GM19025 (cell line): Measurements from ENCODE around the gene SARNP.
A peak's percentile ranks its signal among the peaks of the same experiment; 100 is the strongest.

Experiments
- ATAC-seq: cut with Tn5 transposase; IDR thresholded peaks from one replicate; pipeline ENCODE4 v1.9.1; 2021; ENCODE audit warnings: mild to moderate bottlenecking, low read depth, moderate library complexity; ENCODE audit not compliant: unreplicated experiment

The SARNP gene

DNA sequence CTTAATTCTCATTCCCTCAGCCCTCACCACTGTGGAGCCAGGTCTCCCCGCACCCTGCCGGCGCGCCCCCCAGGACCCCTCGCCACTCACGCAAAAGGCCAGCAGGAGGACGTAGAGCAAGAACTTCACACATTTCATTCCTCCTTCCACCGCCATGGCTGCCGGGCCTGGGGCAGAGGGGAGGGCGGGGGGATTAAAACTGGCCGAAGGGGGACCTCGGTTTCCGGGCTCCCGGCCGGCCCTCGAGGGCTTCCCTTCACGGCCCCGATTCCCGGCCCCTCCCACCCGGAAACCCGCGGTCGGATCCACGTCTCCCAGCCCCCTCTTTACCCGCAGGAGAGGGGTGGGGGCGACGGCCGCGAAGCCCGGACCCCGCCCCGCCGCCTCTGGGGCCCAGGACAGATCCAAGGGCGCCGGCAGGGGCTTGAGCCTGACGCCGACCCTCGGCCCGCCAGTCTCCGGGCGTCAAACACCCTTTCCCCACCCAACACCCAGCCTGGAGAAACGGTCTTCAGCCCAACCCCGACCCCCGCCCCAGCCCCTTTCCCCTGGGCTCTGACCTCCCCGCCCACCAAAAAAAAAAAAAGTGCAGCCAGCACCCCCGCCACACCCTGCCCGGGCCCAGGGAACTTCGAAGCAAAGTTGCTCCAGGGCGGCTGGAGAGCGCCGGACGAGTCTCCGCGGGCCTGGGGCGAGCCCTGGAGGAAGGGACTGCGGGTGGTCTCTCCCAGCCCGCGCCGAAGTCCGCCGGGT lies 89.2 kb downstream of the SARNP start:
- peak; percentile 15 for ATAC-seq

DNA sequence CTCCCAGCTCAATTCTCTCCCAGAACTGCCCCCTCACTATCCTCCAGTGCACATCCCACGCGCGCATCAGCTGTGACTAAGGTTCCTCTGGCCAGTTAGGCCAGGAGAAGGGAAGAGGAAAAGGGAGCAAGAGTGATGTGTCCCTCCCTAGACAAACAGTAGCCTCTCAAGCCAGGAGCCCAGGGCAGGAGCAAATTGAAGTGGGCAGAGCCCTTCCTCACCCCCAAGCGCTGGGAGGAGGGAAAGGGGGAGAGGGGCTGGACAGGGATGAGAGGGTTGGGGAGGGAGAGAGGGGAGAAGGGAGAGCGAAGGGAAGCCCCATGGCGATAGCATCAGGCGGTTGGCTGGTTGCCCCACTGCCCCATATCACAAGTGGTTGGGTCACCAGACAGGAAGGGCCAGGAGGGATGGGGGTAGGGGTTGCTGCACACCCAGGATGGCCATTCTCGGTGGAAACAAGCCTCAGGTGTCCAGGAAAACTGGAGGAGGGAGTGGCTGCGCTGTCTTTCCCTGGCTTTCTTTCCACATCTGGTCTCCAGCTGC lies 89.8 kb downstream of the SARNP start:
- ATAC-seq: no peak

DNA sequence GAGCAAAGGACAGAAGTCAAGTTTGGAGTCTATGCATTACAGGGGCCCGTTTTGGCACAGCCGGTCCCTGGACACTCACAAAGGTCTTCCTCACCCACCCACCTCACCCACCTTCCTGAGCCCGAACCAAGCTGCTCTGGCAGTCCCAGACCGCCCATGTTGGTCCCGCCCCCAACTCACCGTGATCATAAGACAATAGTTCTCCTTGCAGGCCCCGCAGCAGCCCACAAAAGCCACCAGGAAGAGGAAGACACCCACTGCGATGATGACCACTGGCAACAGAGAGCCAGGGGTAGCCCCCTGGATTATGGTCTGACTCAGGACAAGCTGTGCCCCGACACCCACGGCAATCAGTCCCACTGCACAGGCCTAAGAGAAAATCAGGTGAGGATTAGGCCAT lies 90.6 kb downstream of the SARNP start:
- ATAC-seq: no peak

DNA sequence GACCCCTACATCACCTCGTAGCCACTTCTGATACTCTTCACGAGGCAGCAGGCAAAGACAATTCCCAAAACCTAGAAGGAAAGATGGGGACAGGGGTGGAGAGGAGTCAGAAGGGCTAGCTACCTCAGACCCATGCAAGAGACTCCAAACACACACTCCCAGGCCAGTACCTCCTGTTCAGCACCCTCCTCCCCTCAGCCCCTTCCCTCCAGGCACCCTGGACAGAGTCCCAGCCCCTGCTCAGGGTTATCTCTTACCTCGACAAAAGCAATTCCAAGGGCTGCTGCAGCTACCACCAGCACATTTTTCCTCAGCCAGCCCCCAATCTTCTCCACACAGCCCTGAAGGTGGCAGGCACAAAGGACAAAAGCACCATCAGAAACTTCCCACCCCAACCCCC lies 92.0 kb downstream of the SARNP start:
- ATAC-seq: no peak

DNA sequence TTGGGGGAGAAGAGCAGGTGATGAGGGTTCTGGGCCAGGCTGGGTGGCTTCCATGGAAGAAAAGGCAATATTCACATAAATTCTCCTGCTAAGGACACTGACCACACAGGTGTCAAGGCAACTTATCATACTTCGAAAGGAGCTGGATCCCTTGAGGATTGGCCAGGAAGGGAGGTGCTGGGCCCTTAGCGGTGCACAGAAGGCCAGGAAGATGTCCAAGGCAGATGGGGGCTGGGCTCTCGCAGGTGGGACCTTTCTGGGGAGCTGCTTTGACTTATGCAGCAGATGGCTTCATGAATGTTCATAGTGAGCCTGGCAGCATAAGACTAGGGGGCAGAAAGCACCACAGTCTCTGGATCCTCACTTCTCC lies 92.6 kb downstream of the SARNP start:
- ATAC-seq: no peak

DNA sequence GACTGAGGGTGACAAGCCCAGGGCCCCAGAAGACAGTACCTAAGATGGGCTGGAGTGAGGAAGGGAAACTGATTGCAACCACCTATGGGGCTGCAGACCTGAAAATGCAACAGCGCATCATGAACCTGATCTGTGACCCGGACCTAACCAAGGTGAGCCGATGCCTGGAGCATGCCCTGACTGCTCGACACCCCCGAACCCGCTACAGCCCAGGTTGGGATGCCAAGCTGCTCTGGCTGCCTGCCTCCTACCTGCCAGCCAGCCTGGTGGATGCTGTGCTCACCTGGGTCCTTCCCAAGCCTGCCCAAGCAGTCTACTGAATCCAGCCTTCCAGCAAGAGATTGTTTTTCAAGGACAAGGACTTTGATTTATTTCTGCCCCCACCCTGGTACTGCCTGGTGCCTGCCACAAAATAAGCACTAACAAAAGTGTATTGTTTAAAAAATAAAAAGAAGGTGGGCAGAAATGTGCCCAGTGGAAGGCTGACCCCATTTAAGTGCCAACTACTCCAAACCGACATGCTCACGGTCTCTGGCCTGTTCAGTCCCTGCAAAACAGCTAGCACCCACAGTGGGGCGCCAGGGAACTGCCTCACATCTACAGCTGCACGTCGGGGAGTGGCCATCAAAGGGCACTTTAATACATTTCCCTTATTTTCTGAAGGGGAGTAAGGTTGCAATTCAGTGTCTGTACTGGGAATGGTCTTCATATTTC lies 93.1 kb downstream of the SARNP start:
- no peak for ATAC-seq

DNA sequence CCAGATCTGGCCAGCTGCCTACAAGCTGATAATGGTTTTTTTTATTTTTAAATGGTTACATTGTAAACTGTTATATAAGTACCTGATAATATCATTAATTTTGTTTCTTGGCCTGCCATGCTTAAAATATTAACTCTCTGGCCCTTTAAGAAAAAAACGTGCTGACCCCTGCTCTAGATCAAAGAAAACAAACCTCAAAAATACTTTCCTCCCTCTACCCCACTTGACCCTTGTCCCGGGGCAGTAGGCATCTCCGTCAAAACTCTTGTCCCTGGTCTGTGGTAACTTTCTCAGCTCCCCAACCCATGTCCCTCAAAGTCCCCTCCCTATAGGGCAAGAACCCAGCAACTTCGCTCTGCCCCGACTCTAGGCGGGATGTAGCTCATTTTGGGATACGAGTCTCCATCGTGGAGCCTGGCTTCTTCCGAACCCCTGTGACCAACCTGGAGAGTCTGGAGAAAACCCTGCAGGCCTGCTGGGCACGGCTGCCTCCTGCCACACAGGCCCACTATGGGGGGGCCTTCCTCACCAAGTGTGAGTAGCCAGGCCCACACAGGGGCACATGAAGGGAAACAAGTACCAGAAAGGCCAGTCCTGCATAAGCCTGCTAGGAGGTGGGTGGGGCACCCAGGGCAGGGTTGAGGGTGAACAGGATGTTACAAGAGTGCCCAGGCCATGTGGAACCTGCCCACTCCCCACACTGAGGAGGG lies 93.9 kb downstream of the SARNP start:
- ATAC-seq: no peak

DNA sequence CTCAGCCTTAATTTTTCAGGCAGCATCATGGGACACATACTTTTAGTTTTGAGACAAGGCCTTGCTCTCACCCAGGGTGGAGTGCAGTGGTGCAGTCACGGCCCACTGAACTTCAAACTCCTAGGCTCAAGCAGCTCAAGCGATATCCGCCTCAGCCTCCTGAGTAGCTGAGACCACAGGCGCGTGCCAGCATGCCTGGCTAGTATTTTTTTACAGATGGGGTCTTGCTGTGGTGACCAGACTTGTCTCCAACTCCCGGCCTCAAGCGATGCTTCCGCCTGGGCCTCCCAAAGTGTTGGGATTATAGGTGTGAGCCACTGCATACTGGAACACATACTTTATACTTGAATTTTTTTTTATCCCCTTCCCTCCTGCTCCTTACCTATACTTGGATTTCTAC lies 94.6 kb downstream of the SARNP start:
- no peak for ATAC-seq

DNA sequence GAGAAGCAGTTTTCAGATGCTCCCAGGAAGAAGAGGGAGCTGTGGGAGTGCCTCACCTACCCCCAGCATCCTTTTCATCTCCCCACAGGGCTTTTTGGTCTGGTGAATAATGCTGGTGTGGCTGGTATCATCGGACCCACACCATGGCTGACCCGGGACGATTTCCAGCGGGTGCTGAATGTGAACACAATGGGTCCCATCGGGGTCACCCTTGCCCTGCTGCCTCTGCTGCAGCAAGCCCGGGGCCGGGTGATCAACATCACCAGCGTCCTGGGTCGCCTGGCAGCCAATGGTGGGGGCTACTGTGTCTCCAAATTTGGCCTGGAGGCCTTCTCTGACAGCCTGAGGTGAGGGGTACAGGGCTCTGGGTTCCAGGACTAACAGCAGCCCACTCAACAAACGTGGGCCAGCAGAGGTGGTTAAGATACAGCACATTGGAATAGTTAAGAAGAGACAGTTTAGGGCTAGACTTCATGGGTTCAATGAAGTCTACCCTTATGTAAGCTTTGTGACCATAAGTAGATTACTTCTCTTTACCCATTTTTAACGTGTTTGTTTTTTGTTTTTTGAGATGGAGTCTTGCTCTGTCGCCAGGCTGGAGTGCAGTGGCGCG lies 95.8 kb downstream of the SARNP start:
- no peak for ATAC-seq

DNA sequence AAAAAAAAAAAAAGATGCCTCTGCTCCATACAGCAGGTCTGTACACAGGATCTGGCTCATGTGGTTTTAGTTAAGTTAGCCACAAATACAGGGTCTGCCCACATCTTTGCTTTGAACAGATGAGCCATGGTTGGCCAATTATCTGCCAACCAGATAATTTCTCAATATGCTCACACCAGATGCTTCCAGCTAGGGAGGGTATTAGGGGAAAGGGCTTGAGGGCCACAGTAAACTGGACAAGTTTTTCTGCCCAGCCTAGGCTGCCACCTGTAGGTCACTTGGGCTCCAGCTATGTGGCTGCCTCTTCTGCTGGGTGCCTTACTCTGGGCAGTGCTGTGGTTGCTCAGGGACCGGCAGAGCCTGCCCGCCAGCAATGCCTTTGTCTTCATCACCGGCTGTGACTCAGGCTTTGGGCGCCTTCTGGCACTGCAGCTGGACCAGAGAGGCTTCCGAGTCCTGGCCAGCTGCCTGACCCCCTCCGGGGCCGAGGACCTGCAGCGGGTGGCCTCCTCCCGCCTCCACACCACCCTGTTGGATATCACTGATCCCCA lies 96.6 kb downstream of the SARNP start:
- no peak for ATAC-seq

DNA sequence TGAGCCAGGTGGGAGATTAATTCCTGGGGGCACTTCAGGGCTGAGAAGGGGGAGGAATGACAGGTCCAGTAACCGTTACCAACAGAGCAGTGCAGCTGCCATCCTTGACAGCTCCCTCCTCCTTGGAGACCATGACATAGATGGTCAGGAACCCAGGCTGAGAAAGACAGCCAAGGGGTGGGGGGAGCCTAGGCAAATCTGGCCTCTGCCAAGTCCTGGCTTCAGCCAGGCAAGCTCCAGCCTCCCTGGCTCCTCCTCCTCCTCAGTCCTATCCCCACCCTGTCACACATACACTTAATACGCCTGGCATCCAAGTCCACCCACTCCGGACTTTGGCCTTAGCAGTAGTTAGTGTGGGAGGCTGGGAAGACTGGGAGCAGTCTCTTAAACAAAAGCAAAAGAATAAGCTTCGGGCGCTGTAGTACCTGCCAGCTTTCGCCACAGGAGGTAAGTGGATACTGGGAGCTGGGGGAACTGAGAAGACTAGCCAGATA lies 97.4 kb downstream of the SARNP start, which contains the start of gene RDH5:
Gene RDH5 (plus strand): TSS at position 323 of the 494 bp plus-strand sequence. CDS start 792 bp downstream, outside the sequence.
- no peak for ATAC-seq

DNA sequence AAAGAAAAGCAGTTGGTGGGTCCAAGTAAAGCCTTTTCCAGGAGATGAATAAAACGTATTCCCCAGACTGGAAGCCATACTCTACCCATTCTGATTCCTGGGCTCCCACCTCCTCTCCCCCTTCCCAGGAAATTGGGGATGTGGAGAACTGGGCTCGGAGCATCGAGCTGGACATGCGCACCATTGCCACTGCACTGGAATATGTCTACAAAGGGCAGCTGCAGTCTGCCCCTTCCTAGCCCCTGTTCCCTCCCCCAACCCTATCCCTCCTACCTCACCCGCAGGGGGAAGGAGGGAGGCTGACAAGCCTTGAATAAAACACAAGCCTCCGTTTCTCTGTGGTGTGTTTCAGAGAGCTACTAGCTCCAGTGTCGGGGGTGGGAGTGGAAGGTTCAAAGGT lies 98.2 kb downstream of the SARNP start:
- ATAC-seq: no peak

DNA sequence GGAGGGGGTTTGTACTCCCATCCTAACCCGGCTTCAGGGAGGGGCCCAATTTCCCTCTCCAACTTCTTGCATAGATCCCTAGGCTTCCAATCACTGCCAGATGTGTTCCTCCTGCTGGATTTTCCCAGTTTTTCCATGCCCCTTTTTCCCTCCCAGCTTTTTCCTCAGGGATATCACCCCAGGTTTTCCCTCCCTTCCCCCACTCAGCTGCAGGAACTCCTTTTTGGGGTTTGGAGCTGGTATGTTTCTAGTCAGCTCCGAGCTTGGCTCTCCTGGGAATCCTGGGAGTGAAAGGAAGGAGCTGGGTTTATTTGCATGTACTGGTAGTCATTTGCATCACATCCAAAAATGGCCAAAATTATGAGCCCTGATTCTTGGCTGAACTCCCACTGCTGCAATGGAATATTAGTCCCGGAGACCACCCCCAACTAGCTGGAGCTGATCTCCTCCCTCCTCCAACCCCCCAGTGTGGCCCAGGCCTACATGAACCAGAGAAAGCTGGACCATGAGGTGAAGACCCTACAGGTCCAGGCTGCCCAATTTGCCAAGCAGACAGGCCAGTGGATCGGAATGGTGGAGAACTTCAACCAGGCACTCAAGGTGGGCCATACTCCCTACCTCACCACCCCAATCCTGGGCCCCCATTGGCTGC lies 98.8 kb downstream of the SARNP start:
- ATAC-seq: no peak

DNA sequence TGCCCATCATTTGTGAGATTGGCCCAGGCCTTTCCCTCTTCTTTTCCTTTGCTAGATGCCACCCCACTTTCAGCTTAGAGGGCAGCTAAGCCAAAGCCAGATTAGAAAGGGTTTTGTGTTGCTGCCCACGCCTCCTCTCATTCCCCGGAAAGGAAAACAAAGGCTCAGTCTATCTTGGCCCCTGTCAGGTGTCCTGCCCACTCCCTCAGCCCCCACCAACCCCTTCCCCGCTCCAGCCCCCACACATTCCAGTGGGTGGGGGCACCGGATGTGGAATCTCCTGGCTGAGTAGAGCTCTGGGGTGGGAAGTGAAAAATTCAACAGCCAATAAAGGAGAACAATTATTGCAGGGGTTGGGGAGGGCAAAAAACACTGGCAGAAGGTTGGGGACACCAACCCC lies 99.5 kb downstream of the SARNP start:
- no peak for ATAC-seq

DNA sequence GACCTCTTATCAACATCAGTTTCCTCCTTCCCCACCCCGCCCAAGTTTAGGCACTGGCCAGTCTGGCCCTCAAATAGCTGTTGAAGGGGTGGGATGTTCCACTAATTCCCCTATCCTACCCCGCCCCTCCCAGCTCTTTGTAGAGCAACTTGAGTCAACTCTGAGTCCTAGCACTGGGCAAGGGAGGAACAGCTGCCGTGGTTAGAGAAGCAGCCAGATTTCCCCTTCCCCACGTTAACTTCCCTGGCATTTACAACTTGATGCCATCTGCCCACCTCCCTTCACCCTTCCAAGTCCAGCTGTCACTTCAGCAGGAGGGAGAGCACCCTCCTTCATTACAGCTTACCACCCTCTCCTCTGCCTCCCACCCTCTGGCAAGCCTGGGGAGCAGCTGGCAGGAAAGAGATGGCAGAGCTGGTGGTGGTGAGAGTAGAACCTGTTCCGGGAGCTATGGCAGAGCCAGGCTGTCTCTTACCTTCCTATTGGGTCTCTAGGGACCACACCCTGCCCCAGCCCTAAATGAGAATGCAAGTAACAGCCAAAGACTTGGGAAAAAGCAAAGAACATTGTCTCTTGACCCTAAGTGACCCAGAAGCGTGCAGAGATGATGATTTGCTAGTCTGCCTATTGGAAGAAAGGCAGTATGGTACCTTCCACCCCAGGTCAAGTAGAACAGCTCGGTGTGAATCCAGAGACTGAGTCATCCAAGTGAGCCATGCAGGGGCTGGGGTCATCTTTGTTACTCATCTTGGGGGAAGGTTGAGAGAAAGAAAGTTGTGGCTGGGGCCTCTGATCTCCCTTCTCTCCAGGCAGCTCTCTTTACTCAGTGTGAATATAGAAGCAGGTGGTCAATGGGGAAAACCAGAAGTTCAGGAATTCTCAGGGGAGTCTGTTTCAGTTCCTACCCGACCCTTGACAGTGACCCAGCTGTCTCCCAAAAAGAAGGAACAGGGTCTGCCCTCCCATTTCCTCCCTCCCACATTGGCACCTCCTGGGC lies 100.2 kb downstream of the SARNP start:
- ATAC-seq: no peak

DNA sequence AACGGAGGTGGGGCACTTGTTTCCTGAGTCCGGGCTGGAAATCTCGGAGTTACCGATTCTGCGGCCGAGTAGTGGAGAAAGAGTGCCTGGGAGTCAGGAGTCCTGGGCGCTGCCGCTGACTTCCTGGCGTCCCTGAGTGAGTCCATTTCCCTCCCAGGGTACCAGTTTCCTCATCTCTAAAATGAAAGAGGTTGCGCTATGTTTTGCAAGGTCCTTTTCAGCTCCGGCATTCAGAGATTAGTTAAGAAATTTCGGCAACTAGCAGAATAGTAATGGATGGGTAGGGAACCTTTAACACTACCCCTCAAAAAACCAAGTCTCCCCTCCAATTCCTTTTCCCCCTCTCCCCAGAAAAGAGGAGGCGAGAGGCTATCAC lies 101.0 kb downstream of the SARNP start:
- ATAC-seq: no peak

DNA sequence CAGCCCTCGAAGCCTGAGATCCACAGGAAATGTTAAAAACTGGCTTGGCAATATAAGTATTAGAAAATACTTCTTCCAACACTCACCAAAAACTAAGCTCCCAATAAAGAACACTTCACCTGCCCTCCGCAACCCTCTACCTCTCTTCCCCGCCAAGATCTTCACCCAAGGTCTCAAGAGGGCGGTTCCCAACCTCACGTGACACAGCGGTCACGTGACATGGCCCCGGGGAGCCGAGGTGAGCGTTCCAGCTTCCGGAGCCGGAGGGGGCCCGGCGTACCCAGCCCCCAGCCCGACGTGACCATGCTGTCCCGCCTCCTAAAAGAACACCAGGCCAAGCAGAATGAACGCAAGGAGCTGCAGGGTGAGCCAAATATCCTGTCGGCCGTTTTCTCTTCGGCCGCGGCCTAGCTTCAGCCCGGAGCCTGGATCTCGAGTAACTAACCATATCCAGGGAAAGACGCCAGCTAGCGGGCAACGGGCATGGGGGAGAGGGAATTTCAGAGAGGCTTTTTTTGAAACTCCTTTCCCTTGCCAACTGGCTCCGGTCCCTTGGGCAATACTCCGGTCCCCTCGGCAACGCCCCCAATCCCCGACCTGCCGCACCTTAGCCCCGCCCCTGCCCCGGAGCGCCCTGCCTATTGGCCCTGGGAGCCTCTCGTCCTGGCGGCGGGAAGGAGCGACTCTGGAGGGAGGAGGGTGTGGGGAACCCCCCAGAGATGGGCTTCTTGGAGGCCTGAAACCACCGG lies 101.5 kb downstream of the SARNP start, which contains the start of gene BLOC1S1:
Gene BLOC1S1 (plus strand): TSS at position 214 of the 749 bp plus-strand sequence. CDS start 6 bp downstream, at position 220.
- ATAC-seq: peak; percentile 76
